B cell (primary cell): ENCODE data around the gene CAV2.

Source experiments
- CTCF ChIP-seq: fragments of 200-600 bp; IDR thresholded peaks from one replicate; pipeline ENCODE4 v1.8.0; 2022; ENCODE audit warnings: antibody characterized with exemption, mild to moderate bottlenecking
- EZH2 ChIP-seq: IDR thresholded peaks from 2 replicates; pipeline ENCODE4 v1.6.1; 2012; ENCODE audit warnings: borderline replicate concordance, low read depth, mild to moderate bottlenecking, moderate library complexity, low read length; ENCODE audit not compliant: insufficient read depth, poor library complexity, severe bottlenecking

- TF ChIP-seq CTCF (no peak), EZH2 (no peak)
These were observed 44.0 kb upstream of the CAV2 start for GRCh38 chr7:116455499-116455898.
